Measurements from ENCODE around the gene DBX2. TPM values are rescaled to one million over a fixed set of nuclear protein-coding genes. Genes with fewer than 3 reads are reported as not detected.

The DBX2 gene
- total RNA-seq, 8 experiments from 2014 or later = 0.09 to 0.86 (median 0.28) TPM; not detected in 3

DNA sequence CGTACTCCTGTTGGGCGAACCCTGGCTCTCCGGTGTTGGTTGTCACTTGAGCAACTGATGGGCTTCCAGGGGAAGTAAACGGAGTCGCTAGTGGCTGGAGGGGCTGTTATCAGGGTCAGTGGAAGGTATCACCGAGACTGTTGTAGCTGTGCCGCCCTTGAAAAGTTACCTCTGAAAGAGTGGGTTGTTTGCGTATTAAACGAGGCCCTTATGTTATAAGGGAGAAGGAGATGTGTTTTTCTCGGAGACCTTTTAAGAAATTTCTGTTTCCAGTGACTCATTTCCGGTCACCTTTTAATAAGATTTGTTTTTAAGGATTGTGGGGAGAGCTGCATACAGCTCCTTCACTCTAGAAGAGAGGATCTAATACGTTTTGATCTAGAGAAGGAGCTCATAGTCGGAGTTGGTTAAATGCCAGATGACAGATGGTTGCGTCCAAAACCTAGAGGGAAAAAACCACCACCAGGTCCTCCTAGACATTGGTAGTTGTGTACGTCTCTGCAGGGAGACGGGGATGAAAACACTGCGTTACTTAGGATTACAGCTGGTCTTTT is 750 bp upstream of the DBX2 start:
- Histone ChIP-seq H3K4me1 (replicated peaks in 1 of 2) (no peaks in the 10 kb centered on the region), H3K27ac (no peak overlapping the region), H3K4me3 (peak overlapping the region; percentile 55 to 77 (median 55))
- 0 to 71% (median 40%) methylated on average over 1 to 11 of the region's 17 CpGs; no CpG with 5 or more reads in 1 of the 10 experiments for whole genome bisulfite sequencing, 10 experiments
- ATAC-seq (replicated peaks in 6 of 8) = peak in 1 of 8 experiments; percentile 16
- in situ Hi-C loops (cut with MboI; ENCODE audit: low pct_unique_long_range_greater_than_20kb in 2 of 9, low sequenced_read_pairs in 9 of 9, unreplicated experiment in 9 of 9) = no loop called here

DNA sequence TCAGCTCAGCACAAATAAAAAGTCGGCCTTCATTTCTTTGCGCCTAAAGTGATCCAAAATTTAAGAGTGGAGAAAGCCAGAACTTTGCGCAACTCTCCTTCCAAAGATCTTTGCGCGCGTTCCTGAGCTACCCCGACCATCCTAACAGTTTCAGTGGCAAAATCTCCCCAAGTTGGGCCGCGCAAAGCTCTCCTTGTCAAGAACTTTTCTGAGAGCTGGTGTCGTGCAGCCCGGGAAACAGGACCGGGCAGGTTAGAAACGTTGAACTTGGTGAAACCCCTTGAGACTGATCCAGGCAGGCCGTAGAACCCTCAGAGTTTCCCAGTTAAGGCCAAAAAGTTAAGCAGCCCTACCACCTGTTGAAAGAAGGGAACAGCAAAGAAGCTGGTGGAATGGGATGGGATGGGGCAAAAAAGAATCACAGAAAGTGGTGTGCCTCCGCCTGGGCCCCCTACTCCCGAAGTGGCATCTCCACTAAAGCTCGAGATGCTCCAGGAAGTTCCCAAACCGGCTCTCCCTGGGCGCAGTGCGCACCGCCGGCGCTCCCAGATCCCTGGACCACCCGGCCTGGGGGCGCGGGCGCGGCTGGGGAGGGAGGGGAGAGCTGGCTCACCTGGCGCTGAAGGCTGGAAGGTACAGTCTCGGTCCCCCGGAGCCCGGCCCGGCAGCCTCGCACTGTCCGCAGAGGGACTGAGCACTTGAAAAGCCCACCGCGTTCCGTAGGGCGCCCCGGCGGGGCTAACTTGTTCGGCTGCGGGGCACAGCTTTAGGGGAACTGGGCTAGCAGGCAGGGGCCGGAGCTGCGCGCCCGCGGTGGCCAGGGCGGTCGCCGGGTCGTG is 768 bp downstream of the DBX2 start:
- in situ Hi-C loops (cut with MboI; ENCODE audit: low pct_unique_long_range_greater_than_20kb in 2 of 9, low sequenced_read_pairs in 9 of 9, unreplicated experiment in 9 of 9) = no loop called here
- WGBS, 10 experiments = 13 to 68% (median 43%) methylated on average over 1 to 15 of the region's 52 CpGs
- no peak overlapping the region for H3K27ac ChIP-seq

DNA sequence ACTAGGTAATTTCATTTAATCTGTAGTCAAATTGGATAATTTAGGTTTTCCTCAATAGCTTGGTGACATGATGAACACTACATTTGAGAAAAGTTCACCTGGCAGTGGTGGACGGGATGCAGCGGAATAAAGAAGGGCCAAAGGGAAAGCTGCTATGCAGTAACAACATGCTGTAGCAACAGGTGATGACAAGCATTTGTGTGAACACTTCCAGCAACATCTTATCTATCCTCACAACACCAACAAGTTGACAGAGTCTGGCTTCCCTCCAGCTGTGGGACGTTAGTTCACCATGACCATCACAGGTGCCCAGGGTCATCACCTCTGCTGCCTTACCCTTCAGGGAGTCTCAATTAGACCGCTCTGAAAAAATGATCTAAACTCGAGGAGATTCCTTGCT is 8.3 kb downstream of the DBX2 start:
- in situ Hi-C loops (cut with MboI; ENCODE audit: low pct_unique_long_range_greater_than_20kb in 2 of 9, low sequenced_read_pairs in 9 of 9, unreplicated experiment in 9 of 9) = no loop called here
- no peak overlapping the region for H3K27ac ChIP-seq
- ATAC-seq (replicated peaks in 6 of 8) = no peak
- H3K4me3 ChIP-seq = no peak overlapping the region
- no peaks in the 10 kb centered on the region for H3K4me1 ChIP-seq (replicated peaks in 1 of 2)
- 0 to 100% (median 78%) methylated on average over 1 to 5 of the region's 5 CpGs; no CpG with 5 or more reads in 4 of the 10 experiments for WGBS, 10 experiments

More for the DNA sequence above, 768 bp downstream of the DBX2 start:
- peak in 6 of 8 experiments; percentile 33 to 52 (median 48) for ATAC-seq (replicated peaks in 6 of 8)
- H3K4me3 ChIP-seq = peak overlapping the region; percentile 55 to 77 (median 55)
- H3K4me1 ChIP-seq (replicated peaks in 1 of 2) = no peaks in the 10 kb centered on the region

GRCh38 chr12:45040977-45041376 is 9.9 kb downstream of the DBX2 start:
- no peak for ATAC-seq (replicated peaks in 6 of 8)
- no peak overlapping the region for H3K4me3 ChIP-seq
- no peaks in the 10 kb centered on the region for H3K4me1 ChIP-seq (replicated peaks in 1 of 2)
- H3K27ac ChIP-seq = no peak overlapping the region
- in situ Hi-C loops (cut with MboI; ENCODE audit: low pct_unique_long_range_greater_than_20kb in 2 of 9, low sequenced_read_pairs in 9 of 9, unreplicated experiment in 9 of 9) = no loop called here
- WGBS, 10 experiments = 38 to 100% (median 82%) methylated on average over 1 to 2 of the region's 2 CpGs

DNA sequence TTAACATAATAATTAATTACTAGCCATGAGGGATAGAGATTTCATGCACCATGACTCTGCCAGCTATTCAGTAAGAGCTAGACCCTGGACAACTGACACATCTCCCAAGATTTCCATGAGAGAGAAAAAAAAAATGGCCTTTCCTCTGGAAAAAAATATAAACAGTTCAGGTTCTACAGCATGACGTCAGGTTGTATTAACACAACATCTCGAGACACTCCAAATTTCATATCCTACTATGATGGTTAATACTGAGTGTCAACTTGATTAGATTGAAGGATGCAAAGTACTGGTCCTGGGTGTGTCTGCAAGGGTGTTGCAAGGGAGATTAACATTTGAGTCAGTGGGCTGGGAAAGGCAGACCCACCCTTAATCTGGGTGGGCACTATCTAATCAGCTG is 11.1 kb downstream of the DBX2 start:
- Histone ChIP-seq H3K4me1 (replicated peaks in 1 of 2) (no peaks in the 10 kb centered on the region), H3K4me3 (no peak overlapping the region), H3K27ac (no peak overlapping the region)
- 0 to 100% (median 86%) methylated on average over 1 to 2 of the region's 2 CpGs; no CpG with 5 or more reads in 2 of the 10 experiments for WGBS, 10 experiments
- in situ Hi-C loops (cut with MboI; ENCODE audit: low pct_unique_long_range_greater_than_20kb in 2 of 9, low sequenced_read_pairs in 9 of 9, unreplicated experiment in 9 of 9) = no loop called here
- no peak for ATAC-seq (replicated peaks in 6 of 8)

- Histone ChIP-seq H3K27ac (no peak overlapping the region), H3K4me3 (peak overlapping the region in 1 of 5 donors; percentile 2), H3K4me1 (replicated peaks in 1 of 2) (no peaks in the 10 kb centered on the region)
- in situ Hi-C loops (cut with MboI; ENCODE audit: low pct_unique_long_range_greater_than_20kb in 2 of 9, low sequenced_read_pairs in 9 of 9, unreplicated experiment in 9 of 9) = no loop called here
- WGBS, 10 experiments = 0 to 60% (median 28%) methylated on average over 1 to 8 of the region's 11 CpGs; no CpG with 5 or more reads in 3 of the 10 experiments
- ATAC-seq (replicated peaks in 6 of 8) = peak in 6 of 8 experiments; percentile 20 to 94 (median 63)
These were observed 16.0 kb downstream of the DBX2 start for GRCh38 chr12:45034861-45035265.

GRCh38 chr12:45017916-45018315 is 33.0 kb downstream of the DBX2 start:
- Histone ChIP-seq H3K27ac (no peak overlapping the region), H3K4me3 (no peak overlapping the region), H3K4me1 (replicated peaks in 1 of 2) (no peaks in the 10 kb centered on the region)
- WGBS, 10 experiments = 25 to 91% (median 67%) methylated on average over 1 of the region's 1 CpG; no CpG with 5 or more reads in 1 of the 10 experiments
- in situ Hi-C loops (cut with MboI; ENCODE audit: low pct_unique_long_range_greater_than_20kb in 2 of 9, low sequenced_read_pairs in 9 of 9, unreplicated experiment in 9 of 9) = no loop called here
- peak in 1 of 8 experiments; percentile 66 for ATAC-seq (replicated peaks in 6 of 8)

GRCh38 chr12:45014396-45014795 is 36.5 kb downstream of the DBX2 start:
- no peak overlapping the region for H3K4me3 ChIP-seq
- no peak overlapping the region for H3K27ac ChIP-seq
- WGBS, 10 experiments = 57 to 100% (median 100%) methylated on average over 1 of the region's 1 CpG; no CpG with 5 or more reads in 5 of the 10 experiments
- no peak for ATAC-seq (replicated peaks in 6 of 8)
- in situ Hi-C loops (cut with MboI; ENCODE audit: low pct_unique_long_range_greater_than_20kb in 2 of 9, low sequenced_read_pairs in 9 of 9, unreplicated experiment in 9 of 9) = no loop called here
- no peaks in the 10 kb centered on the region for H3K4me1 ChIP-seq (replicated peaks in 1 of 2)

GRCh38 chr12:45012749-45013148 is 38.1 kb downstream of the DBX2 start:
- WGBS, 10 experiments = 4 to 100% (median 36%) methylated on average over 1 to 3 of the region's 3 CpGs; no CpG with 5 or more reads in 3 of the 10 experiments
- ATAC-seq (replicated peaks in 6 of 8) = peak in 2 of 8 experiments; percentile 82 to 83

GRCh38 chr12:45010059-45010458 is 40.8 kb downstream of the DBX2 start:
- in situ Hi-C loops (cut with MboI; ENCODE audit: low pct_unique_long_range_greater_than_20kb in 2 of 9, low sequenced_read_pairs in 9 of 9, unreplicated experiment in 9 of 9) = no loop called here
- WGBS, 10 experiments = 0 to 90% (median 8%) methylated on average over 1 to 4 of the region's 4 CpGs; no CpG with 5 or more reads in 1 of the 10 experiments
- ATAC-seq (replicated peaks in 6 of 8) = peak in 3 of 8 experiments; percentile 32 to 81 (median 54)
- H3K4me3 ChIP-seq = no peak overlapping the region
- H3K27ac ChIP-seq = no peak overlapping the region
- no peaks in the 10 kb centered on the region for H3K4me1 ChIP-seq (replicated peaks in 1 of 2)

More at GRCh38 chr12:45012749-45013148, 38.1 kb downstream of the DBX2 start:
- Histone ChIP-seq H3K4me1 (replicated peaks in 1 of 2) (no peaks in the 10 kb centered on the region), H3K4me3 (no peak overlapping the region), H3K27ac (no peak overlapping the region)
- in situ Hi-C loops (cut with MboI; ENCODE audit: low pct_unique_long_range_greater_than_20kb in 2 of 9, low sequenced_read_pairs in 9 of 9, unreplicated experiment in 9 of 9) = no loop called here

- in situ Hi-C loops (cut with MboI; ENCODE audit: low pct_unique_long_range_greater_than_20kb in 2 of 9, low sequenced_read_pairs in 9 of 9, unreplicated experiment in 9 of 9) = no loop called here
- Histone ChIP-seq H3K4me1 (replicated peaks in 1 of 2) (no peaks in the 10 kb centered on the region), H3K27ac (no peak overlapping the region), H3K4me3 (no peak overlapping the region)
- ATAC-seq (replicated peaks in 6 of 8) = no peak
These were observed 42.7 kb downstream of the DBX2 start for GRCh38 chr12:45008211-45008610.

DNA sequence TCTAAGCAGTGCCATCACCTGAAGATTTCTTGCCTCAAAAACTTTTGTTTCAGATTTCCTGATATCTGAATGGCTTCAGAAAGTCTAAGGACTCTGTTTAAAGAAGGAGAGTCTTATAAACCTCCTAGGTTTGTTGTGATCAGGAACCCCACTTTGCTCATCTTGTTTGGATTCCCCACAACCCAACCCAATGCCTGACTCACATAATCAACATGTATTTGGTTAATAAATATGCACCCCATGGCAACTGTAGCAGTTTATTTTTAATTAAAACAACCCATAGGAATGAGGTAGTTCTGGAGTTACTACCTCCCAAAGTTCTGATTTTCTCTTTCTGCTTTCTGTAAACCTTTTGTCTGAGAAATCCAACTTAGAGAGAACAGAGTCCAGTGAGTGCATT is 51.5 kb downstream of the DBX2 start:
- in situ Hi-C loops (cut with MboI; ENCODE audit: low pct_unique_long_range_greater_than_20kb in 2 of 9, low sequenced_read_pairs in 9 of 9, unreplicated experiment in 9 of 9) = loop anchor here in 2 of 9 experiments (25.0 kb wide), 2 partner anchors 88 to 113 kb away; no protein-coding TSS in a partner anchor
- ATAC-seq (replicated peaks in 6 of 8) = peak in 2 of 8 experiments; percentile 87 to 95
- Histone ChIP-seq H3K4me3 (no peak overlapping the region), H3K27ac (no peak overlapping the region), H3K4me1 (replicated peaks in 1 of 2) (no peaks in the 10 kb centered on the region)

DNA sequence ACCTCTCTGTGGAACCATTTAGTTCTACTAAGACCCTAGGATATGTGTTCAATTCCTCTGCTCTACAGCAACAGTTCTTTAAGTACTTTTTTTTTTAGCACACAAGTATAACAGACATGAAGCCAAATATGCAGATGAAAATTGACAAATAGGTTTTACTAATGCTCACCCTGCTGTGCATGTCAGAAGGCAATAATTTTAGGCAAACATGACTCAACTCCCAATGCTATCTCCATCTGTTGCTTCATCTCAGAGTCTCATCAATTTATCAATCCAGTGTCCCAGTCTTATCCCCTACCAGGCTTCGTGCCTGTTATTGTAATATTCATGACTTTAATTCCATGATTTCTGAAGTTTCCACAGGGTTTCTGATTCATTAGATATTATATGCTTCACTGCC is 57.7 kb downstream of the DBX2 start:
- 0 to 71% (median 50%) methylated on average over 1 of the region's 1 CpG; no CpG with 5 or more reads in 2 of the 10 experiments for WGBS, 10 experiments
- in situ Hi-C loops (cut with MboI; ENCODE audit: low pct_unique_long_range_greater_than_20kb in 2 of 9, low sequenced_read_pairs in 9 of 9, unreplicated experiment in 9 of 9) = loop anchor here in 2 of 9 experiments (25.0 kb wide), 2 partner anchors 94 to 119 kb away; no protein-coding TSS in a partner anchor

More for the DNA sequence above, 57.7 kb downstream of the DBX2 start:
- peak in 2 of 8 experiments; percentile 61 to 84 for ATAC-seq (replicated peaks in 6 of 8)
- Histone ChIP-seq H3K27ac (no peak overlapping the region), H3K4me1 (replicated peaks in 1 of 2) (no peaks in the 10 kb centered on the region), H3K4me3 (no peak overlapping the region)

All from motor neuron (in vitro differentiated cells).